Measurements from ENCODE around the gene MLIP. TPM values are rescaled to one million over a fixed set of nuclear protein-coding genes. Genes with fewer than 3 reads are reported as not detected.
A peak's percentile ranks its signal among the peaks of the same experiment; 100 is the strongest.

MLIP gene
- total and polyA plus RNA-seq, 2 of the 13 experiments (the other 11 are each of a cell fraction or from before 2014, with no cell fraction given), result 0.08 to 0.33 TPM

DNA sequence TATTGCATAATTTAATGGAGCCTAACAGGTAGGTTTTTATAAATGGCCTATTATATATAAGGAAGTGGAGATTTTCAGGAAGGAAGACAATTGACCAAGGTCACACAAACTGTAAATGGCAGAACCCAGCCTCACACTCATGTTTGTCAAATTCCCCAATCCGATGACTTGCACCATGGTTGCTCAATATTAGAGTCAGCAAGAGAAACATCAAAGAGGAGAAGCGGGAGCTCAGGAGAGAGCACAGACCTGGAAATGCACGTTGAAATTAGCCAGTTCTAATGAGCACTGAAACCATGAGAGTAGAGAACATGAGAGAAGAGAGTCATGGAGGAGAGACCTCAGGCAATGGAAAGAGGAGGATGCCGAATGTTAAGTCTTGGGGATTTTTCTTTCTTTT lies 13.5 kb upstream of the MLIP start (continued):
- TF ChIP-seq, protein P1, sequence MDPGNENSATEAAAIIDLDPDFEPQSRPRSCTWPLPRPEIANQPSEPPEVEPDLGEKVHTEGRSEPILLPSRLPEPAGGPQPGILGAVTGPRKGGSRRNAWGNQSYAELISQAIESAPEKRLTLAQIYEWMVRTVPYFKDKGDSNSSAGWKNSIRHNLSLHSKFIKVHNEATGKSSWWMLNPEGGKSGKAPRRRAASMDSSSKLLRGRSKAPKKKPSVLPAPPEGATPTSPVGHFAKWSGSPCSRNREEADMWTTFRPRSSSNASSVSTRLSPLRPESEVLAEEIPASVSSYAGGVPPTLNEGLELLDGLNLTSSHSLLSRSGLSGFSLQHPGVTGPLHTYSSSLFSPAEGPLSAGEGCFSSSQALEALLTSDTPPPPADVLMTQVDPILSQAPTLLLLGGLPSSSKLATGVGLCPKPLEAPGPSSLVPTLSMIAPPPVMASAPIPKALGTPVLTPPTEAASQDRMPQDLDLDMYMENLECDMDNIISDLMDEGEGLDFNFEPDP (CRISPR knock-in tag; conservative IDR thresholded peaks at IDR 0.05), result no peak
- no peak for TF ChIP-seq EZH2 (conservative IDR thresholded peaks at IDR 0.05; ENCODE audit: low read depth, low read length)
- TF ChIP-seq CREM (IDR thresholded peaks at IDR 0.05), result peak; percentile 41; the same call in 1 of the 2 replicates
- TF ChIP-seq CREM (CRISPR knock-in tag; IDR thresholded peaks at IDR 0.05), result no peak
- TF ChIP-seq MAFF (IDR thresholded peaks at IDR 0.05; ENCODE audit: low read depth, low read length), result peak; percentile 17; the same call in 1 of the 2 replicates
- TF ChIP-seq, protein P2, sequence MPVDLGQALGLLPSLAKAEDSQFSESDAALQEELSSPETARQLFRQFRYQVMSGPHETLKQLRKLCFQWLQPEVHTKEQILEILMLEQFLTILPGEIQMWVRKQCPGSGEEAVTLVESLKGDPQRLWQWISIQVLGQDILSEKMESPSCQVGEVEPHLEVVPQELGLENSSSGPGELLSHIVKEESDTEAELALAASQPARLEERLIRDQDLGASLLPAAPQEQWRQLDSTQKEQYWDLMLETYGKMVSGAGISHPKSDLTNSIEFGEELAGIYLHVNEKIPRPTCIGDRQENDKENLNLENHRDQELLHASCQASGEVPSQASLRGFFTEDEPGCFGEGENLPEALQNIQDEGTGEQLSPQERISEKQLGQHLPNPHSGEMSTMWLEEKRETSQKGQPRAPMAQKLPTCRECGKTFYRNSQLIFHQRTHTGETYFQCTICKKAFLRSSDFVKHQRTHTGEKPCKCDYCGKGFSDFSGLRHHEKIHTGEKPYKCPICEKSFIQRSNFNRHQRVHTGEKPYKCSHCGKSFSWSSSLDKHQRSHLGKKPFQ (CRISPR knock-in tag; IDR thresholded peaks at IDR 0.05; ENCODE audit: insufficient replicate concordance), result no peak
- TF ChIP-seq ZBTB3 (CRISPR knock-in tag; IDR thresholded peaks at IDR 0.05; ENCODE audit: borderline replicate concordance, low read depth), result no peak
- TF ChIP-seq ZFP62 (CRISPR knock-in tag; IDR thresholded peaks at IDR 0.05), result no peak
- TF ChIP-seq U2AF2 (IDR thresholded peaks at IDR 0.05; ENCODE audit: low read depth, low read length), result no peak
- TF ChIP-seq MEF2D (CRISPR knock-in tag; IDR thresholded peaks at IDR 0.05), result no peak
- TF ChIP-seq NCOA5 (CRISPR knock-in tag; IDR thresholded peaks at IDR 0.05), result no peak
- TF ChIP-seq, protein P3, sequence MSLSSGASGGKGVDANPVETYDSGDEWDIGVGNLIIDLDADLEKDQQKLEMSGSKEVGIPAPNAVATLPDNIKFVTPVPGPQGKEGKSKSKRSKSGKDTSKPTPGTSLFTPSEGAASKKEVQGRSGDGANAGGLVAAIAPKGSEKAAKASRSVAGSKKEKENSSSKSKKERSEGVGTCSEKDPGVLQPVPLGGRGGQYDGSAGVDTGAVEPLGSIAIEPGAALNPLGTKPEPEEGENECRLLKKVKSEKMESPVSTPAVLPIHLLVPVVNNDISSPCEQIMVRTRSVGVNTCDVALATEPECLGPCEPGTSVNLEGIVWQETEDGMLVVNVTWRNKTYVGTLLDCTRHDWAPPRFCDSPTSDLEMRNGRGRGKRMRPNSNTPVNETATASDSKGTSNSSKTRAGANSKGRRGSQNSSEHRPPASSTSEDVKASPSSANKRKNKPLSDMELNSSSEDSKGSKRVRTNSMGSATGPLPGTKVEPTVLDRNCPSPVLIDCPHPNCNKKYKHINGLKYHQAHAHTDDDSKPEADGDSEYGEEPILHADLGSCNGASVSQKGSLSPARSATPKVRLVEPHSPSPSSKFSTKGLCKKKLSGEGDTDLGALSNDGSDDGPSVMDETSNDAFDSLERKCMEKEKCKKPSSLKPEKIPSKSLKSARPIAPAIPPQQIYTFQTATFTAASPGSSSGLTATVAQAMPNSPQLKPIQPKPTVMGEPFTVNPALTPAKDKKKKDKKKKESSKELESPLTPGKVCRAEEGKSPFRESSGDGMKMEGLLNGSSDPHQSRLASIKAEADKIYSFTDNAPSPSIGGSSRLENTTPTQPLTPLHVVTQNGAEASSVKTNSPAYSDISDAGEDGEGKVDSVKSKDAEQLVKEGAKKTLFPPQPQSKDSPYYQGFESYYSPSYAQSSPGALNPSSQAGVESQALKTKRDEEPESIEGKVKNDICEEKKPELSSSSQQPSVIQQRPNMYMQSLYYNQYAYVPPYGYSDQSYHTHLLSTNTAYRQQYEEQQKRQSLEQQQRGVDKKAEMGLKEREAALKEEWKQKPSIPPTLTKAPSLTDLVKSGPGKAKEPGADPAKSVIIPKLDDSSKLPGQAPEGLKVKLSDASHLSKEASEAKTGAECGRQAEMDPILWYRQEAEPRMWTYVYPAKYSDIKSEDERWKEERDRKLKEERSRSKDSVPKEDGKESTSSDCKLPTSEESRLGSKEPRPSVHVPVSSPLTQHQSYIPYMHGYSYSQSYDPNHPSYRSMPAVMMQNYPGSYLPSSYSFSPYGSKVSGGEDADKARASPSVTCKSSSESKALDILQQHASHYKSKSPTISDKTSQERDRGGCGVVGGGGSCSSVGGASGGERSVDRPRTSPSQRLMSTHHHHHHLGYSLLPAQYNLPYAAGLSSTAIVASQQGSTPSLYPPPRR (CRISPR knock-in tag; IDR thresholded peaks at IDR 0.05; ENCODE audit: borderline replicate concordance), result 0 out of 2 replicates have a peak, but pooled peaks have one; percentile 16
- peak; percentile 45; the same call in 1 of the 2 replicates for TF ChIP-seq SP5 (CRISPR knock-in tag; IDR thresholded peaks at IDR 0.05; ENCODE audit: borderline replicate concordance, low read depth)
- TF ChIP-seq ZSCAN30 (CRISPR knock-in tag; IDR thresholded peaks at IDR 0.05), result no peak
- TF ChIP-seq, protein P4, sequence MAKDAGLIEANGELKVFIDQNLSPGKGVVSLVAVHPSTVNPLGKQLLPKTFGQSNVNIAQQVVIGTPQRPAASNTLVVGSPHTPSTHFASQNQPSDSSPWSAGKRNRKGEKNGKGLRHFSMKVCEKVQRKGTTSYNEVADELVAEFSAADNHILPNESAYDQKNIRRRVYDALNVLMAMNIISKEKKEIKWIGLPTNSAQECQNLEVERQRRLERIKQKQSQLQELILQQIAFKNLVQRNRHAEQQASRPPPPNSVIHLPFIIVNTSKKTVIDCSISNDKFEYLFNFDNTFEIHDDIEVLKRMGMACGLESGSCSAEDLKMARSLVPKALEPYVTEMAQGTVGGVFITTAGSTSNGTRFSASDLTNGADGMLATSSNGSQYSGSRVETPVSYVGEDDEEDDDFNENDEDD (CRISPR knock-in tag; IDR thresholded peaks at IDR 0.05; ENCODE audit: borderline replicate concordance), result 0 out of 2 replicates have a peak, but pooled peaks have one; percentile 27
- peak; percentile 44; the same call in 1 of the 2 replicates for TF ChIP-seq MIER3 (CRISPR knock-in tag; IDR thresholded peaks at IDR 0.05; ENCODE audit: borderline replicate concordance)
- no peak; a peak in 1 of 4 replicates for TF ChIP-seq MAFK (conservative IDR thresholded peaks at IDR 0.05 in 1 of 2, IDR thresholded peaks at IDR 0.05 in 1 of 2; ENCODE audit: low read length in 2 of 2)
- TF ChIP-seq, protein P5, sequence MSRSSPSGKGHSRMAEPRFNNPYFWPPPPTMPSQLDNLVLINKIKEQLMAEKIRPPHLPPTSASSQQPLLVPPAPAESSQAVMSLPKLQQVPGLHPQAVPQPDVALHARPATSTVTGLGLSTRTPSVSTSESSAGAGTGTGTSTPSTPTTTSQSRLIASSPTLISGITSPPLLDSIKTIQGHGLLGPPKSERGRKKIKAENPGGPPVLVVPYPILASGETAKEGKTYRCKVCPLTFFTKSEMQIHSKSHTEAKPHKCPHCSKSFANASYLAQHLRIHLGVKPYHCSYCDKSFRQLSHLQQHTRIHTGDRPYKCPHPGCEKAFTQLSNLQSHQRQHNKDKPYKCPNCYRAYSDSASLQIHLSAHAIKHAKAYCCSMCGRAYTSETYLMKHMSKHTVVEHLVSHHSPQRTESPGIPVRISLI (CRISPR knock-in tag; IDR thresholded peaks at IDR 0.05; ENCODE audit: borderline replicate concordance), result 0 out of 2 replicates have a peak, but pooled peaks have one; percentile 3
- peak; percentile 15; the same call in 1 of the 2 replicates for TF ChIP-seq THAP11 (CRISPR knock-in tag; IDR thresholded peaks at IDR 0.05)
